ENCODE measurements around the gene MACROD2.
"Not testable (repeated sequence)": the region's sequence is repeated elsewhere in the genome, so short reads cannot be mapped to it uniquely, and the experiment has no call there.

The MACROD2 gene

DNA sequence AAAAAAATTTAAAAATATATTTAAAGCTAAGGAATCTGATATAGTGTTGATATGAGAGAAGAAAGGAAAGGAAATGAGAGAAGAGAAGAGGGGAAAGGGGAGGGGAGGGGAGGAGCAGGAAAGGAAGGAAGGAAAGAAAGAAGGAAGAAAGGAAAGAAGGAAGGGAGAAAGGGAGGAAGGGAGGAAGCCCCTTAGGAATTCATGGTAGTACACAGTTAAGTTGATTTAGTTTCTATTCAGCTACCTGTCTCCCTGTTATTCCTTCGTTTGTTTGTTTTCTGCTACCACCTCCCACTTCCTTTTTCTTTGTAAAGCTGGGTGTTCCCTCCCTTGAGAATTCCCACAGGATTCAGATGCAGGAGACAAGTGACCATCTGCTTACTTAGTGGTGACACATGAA, 1367.5 kb downstream of the MACROD2 start:
- FAIRE-seq: no peak
- TF ChIP-seq, protein P1, sequence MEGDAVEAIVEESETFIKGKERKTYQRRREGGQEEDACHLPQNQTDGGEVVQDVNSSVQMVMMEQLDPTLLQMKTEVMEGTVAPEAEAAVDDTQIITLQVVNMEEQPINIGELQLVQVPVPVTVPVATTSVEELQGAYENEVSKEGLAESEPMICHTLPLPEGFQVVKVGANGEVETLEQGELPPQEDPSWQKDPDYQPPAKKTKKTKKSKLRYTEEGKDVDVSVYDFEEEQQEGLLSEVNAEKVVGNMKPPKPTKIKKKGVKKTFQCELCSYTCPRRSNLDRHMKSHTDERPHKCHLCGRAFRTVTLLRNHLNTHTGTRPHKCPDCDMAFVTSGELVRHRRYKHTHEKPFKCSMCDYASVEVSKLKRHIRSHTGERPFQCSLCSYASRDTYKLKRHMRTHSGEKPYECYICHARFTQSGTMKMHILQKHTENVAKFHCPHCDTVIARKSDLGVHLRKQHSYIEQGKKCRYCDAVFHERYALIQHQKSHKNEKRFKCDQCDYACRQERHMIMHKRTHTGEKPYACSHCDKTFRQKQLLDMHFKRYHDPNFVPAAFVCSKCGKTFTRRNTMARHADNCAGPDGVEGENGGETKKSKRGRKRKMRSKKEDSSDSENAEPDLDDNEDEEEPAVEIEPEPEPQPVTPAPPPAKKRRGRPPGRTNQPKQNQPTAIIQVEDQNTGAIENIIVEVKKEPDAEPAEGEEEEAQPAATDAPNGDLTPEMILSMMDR (IDR thresholded peaks at IDR 0.05; ENCODE audit: insufficient read depth, missing control alignments): no peak
- no peak for DNase-seq (ENCODE audit: insufficient read length, low spot score)

DNA sequence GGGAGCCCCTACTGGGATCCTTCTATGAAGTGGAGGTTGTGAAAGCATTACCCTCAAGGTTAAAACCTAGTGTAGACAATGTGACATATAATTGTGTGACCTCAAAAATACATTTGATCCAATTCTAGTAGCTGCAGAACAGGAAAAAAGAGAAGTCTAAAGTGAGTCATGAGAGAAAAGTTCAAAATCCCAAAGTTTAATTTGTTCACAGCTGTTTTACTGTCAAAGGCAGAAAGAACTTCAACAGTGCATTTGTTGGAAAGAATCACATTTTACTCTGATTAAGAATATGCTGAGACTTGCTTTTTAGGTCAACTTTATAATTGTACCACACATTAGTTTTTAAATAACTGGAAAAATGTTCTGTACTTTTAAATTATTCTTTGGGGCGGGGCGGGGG, 1369.5 kb downstream of the MACROD2 start:
- TF ChIP-seq, protein P1 (IDR thresholded peaks at IDR 0.05; ENCODE audit: insufficient read depth, missing control alignments): no peak
- FAIRE-seq (no peak), DNase-seq (ENCODE audit: insufficient read length, low spot score) (no peak)

DNA sequence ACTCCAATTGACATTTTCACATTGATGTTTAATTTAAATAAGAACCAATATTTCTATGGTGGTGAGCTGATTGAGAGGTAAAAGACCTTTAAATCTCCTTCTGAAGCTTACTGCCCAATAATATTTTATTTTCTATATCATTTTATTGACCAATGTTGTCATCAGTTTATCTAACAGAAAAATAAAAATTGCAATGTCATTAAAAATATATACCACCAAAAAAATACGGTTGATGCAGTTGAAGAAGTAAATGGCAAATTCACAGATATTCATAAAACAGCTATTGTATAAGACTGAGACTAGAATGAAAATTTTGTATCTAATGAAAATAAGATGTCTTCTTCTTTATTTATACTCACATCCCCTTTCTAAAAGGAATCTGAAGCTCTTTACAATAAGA, 1375.1 kb downstream of the MACROD2 start:
- DNase-seq (ENCODE audit: insufficient read length, low spot score): no peak
- no peak for FAIRE-seq
- TF ChIP-seq, protein P1 (IDR thresholded peaks at IDR 0.05; ENCODE audit: insufficient read depth, missing control alignments): no peak

DNA sequence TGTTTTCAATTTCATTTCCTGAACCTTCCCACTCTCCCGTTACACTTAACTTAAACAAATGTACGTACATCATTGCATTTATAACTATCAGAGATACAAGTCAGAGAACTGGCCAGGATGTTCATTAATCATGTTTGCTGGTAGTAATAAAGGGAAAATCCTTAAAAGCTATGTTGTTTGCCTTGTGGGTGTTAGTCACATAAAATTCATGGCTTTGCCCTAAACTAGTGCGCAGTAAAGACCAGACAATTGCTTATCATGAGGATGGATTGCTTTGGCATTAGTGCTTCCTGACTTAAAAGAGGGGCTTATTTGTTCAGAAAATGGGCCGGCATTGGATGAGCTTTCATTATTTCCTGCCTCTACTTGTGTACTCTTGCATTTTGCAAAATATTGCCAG, 1379.4 kb downstream of the MACROD2 start:
- TF ChIP-seq, protein P1 (IDR thresholded peaks at IDR 0.05; ENCODE audit: insufficient read depth, missing control alignments): no peak
- FAIRE-seq (no peak), DNase-seq (ENCODE audit: insufficient read length, low spot score) (no peak)

DNA sequence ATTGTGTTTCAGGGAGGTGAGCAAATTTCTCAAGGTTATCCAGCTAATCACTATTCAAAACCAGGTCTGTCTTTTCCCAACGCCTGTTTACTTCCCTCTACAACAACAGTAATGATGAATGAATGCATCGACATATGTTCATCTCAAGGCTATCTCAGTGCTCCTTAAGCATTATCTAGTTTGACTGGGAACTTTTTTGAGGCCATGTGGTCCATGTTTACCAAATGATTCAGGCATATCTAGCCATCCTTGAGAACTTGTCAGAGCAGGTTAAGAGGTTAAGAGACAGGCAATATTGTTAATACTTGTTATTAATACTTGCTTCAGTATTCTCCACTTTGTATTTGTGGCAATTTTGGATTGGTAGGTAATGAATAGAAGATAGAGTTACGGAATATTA, 1380.5 kb downstream of the MACROD2 start:
- DNase-seq (ENCODE audit: insufficient read length, low spot score) (no peak), FAIRE-seq (no peak)
- TF ChIP-seq, protein P1 (IDR thresholded peaks at IDR 0.05; ENCODE audit: insufficient read depth, missing control alignments): no peak

DNA sequence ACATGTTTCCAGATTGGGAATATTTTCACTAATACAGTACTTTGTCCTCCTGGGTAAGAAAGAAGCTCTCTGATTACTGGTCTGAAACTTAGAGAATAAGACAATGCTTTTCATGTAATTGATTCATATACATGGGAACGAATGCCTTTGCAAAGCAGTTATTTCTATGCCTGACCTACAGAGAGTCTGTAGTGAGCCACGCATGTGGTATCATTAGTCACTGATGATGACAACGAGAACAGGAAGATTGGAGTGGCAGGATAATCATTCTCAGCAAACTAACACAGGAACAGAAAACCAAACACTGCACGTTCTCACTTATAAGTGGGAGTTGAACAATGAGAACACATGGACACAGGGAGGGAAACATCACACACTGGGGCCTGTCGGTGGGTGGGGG, 1382.3 kb downstream of the MACROD2 start:
- DNase-seq (ENCODE audit: insufficient read length, low spot score); FAIRE-seq: not testable (repeated sequence)

DNA sequence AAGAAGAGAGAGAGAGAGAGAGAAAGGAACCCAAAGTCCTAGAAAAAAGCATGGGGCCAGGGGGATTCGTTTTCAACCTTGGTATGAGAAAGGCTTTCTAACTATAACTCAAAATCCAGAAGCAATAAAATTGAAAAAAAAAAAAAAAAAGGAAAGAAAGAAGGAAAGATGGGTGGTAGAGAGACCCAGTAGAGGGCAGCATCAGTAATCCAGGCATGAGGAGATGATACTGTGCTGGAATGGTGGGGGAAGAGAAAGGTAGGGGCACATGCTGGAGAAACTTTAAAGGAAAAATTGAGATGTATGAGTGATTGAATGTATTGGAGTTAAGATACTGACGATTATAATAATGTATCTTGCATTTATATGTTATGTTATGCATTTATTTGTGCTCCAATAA, 1382.8 kb downstream of the MACROD2 start:
- TF ChIP-seq, protein P1 (IDR thresholded peaks at IDR 0.05; ENCODE audit: insufficient read depth, missing control alignments): no peak
- DNase-seq (ENCODE audit: insufficient read length, low spot score) (no peak), FAIRE-seq (no peak)

DNA sequence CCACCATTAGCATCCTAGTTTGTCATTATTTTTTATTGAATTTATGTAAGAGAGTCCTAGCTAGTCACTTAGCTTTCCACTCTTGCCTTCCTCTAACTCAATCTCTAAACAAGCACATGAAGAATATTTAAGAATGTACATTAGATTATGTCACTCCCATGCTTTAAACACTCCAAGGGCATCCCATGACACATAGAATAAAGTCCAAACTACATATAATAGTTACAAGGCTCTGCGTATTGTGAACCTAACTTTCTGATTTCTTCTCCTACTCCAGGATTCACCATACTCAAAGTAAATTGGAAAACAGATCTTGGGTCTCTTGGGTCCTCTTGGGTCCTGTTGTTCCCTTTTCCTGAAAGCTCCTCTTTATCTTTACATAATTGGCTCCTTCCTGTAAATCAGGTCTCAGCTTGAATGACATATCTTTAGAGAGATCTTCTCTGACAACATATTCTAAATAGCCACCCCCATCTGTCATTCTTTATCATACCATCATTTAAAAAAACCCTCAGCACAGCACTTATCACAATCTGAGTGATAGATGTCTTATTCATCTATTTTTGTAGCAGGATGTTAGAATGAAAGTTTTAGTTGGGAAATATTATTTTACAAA, 1384.5 kb downstream of the MACROD2 start:
- DNase-seq (ENCODE audit: insufficient read length, low spot score) (no peak), FAIRE-seq (no peak)
- TF ChIP-seq, protein P1 (IDR thresholded peaks at IDR 0.05; ENCODE audit: insufficient read depth, missing control alignments): no peak

Measured in D721Med (cell line).